GM12865 (cell line): ENCODE measurements around the gene ARL6IP4.
A peak's percentile ranks its signal among the peaks of the same experiment; 100 is the strongest.

ENCODE experiments used
- DNase-seq: peaks from one replicate; pipeline ENCODE4 v3.0.0; 2010; ENCODE audit warnings: low read depth
- H3K4me3 ChIP-seq: 2 replicates; pipeline ENCODE4 v1.5.1; 2011; ENCODE audit warnings: mild to moderate bottlenecking, low read depth, low read length, control low read depth
- TF ChIP-seq, protein P1 (sequence below): IDR thresholded peaks from 2 replicates; pipeline ENCODE4 v1.5.1; 2011; ENCODE audit warnings: low read length, control low read depth, low read depth, inconsistent platforms; ENCODE audit not compliant: insufficient read depth; ENCODE audit errors: missing control alignments

ARL6IP4 gene

DNA sequence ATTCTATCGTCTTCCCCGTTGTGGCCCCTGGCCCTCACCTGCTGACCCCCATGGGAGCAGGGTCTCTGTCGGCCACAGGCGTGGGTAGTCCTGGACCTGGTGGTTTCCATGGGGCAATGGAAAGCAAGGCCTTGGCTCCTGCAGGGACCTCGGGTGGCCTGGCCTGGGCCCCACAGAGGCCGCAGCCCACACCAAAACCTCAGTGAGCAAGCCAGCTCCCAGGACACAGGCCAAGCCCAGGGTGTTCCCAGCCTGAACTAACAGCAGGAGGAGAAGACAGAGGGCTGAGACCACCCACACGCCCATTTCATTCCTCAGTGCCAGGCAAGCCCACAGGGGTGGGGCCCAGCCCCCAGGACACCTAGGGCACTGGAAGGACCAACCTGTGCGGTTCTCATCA is 31.1 kb upstream of the ARL6IP4 start:
- no peak for DNase-seq
- TF ChIP-seq, protein P1, sequence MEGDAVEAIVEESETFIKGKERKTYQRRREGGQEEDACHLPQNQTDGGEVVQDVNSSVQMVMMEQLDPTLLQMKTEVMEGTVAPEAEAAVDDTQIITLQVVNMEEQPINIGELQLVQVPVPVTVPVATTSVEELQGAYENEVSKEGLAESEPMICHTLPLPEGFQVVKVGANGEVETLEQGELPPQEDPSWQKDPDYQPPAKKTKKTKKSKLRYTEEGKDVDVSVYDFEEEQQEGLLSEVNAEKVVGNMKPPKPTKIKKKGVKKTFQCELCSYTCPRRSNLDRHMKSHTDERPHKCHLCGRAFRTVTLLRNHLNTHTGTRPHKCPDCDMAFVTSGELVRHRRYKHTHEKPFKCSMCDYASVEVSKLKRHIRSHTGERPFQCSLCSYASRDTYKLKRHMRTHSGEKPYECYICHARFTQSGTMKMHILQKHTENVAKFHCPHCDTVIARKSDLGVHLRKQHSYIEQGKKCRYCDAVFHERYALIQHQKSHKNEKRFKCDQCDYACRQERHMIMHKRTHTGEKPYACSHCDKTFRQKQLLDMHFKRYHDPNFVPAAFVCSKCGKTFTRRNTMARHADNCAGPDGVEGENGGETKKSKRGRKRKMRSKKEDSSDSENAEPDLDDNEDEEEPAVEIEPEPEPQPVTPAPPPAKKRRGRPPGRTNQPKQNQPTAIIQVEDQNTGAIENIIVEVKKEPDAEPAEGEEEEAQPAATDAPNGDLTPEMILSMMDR: no peak

DNA sequence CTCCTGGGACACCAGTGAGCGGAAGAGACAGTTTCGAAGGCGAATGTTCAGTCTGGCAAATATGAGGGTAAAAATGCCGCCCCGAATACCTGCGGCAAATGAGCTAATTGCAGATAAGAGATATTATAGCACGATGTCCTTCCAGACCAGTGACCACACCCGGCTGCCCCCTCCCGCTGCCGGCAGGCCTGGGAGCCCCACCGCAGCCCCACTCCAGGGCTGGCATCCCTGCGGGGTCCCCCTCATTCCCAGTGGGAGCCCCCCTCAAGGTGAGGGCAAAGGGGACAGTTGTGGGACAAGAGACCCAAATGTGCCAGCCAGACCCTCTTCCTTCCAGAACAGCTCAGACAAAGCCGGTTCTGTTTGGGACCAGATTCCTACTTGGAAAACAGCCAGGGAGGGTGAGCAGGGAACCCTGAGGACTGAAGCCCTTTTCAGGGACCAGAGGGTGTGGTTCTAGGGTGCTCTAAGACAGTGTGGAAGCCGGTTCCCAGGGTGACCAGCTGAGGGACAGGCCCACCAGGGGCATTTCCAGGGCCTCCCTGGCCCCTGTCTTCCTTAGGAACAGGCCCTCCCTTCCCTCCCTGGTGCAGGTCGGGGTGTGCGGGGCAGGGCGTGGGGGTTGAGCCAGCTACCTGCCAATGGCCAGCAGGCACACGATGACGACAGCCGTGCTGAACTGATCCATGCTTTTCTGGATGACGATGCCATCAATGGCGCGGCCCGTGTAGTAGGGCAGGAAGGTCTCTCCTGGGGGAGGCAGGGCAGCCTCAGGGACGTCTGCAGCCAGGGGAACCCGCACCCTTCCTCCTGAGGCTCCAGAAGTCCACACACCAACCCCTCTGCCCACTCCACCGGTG is 30.4 kb upstream of the ARL6IP4 start:
- H3K4me3 ChIP-seq: no peak overlapping the region

More for the DNA sequence above, 31.1 kb upstream of the ARL6IP4 start:
- H3K4me3 ChIP-seq: no peak overlapping the region

DNA sequence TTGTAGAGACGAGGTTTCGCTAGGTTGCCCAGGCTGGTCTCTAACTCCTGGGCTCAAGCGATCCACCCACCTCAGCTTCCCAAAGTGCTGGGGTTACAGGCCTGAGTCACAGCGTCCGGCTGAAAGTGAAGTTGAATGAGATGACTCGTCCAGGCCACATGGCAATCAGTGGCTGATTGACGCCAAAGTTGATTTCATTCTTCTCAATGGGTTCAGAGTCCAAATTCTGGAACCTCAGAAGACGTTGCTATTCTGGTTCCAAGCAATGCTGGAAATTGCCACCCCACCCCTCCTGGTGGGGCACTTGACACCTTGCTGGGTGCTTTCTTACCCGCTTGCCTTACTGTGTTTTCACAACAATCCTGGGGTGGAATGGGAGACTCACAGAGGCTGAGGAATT is 29.1 kb upstream of the ARL6IP4 start:
- TF ChIP-seq, protein P1: no peak
- H3K4me3 ChIP-seq: no peak overlapping the region
- peak; percentile 43 for DNase-seq

More for the DNA sequence above, 30.4 kb upstream of the ARL6IP4 start:
- no peak for DNase-seq
- TF ChIP-seq, protein P1: no peak

DNA sequence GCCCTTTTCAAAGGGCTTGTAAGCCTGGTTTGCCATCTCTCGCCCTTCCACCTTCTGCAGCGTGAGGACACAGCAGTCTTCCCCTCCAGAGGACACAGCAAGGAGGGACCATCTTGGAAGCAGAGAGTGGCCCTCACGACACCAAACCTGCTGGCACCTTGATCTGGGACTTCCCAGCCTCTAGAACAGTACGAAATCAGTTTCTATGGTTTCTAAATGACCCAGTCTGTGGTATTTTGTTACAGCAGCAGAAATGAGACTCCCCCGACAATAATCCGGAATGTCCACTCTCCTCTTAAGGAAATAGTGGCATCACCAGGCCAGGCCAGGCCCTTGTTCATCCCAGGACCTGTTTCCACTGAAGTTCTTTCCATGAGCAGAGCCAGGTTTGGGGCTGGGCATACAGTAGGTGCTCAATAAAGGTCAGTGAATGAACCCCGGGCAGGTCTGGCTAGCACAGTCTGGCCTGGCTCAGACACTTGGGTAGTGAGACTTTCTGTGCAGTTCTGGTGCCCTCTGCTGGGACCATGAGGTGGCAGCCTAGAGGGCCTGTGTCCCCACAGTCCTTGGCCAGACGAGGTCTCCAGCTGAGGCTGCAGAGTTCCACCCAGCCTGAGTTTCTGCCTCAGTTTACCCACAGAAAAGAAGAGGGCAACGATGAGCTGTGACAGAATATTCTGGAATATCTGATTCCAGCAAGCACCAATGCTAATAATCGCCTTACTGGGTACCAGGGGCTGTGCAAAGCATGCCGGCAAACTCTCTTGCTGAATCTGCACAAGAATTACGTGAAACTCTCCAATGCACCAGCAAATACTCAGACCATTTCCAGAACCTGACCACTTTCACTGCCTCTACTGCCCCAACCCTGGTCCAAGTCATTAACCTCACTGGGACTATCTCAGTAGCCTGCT is 28.2 kb upstream of the ARL6IP4 start:
- TF ChIP-seq, protein P1: peak; percentile 92
- no peak overlapping the region for H3K4me3 ChIP-seq
- peak; percentile 86 for DNase-seq

DNA sequence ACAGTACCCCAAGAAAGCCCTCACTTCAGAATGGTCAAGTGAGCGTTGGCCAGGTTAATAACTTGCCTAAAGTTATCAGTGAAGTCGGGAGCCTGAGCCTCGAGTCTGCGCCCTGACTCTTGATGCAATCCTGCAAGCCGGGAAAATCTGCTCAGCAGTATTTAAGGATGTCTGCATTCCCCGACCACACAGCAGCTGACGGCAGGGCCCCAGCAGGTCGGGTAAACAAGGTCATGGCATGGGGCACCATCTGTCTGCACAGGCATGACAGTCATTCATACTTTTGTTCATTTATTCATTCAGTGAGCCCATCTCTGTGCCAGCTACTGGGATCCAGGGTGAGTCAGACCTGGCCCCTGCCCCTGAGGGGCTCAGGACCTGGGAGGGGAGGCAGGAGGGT is 25.3 kb upstream of the ARL6IP4 start:
- DNase-seq: no peak
- H3K4me3 ChIP-seq: no peak overlapping the region
- TF ChIP-seq, protein P1: no peak

DNA sequence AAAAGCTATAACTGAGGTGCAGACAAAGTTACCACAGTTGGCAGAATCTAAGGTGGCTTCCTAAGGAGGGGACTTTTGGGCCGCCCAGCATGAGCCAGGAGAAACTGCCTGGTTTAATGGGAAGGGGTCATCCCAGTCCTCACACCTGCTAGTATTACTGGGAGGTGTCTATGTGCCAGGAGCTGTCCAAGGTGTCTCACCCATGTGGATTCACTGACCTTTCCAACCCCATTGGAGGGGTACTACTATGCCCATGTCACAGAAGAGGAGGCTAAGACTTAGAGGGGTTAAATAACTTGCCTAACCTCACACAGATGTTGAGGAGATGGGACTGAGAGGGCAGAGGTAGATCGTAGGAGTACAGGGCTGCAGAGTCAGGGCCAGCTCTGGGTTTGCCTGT is 24.4 kb upstream of the ARL6IP4 start:
- no peak for DNase-seq
- TF ChIP-seq, protein P1: no peak
- no peak overlapping the region for H3K4me3 ChIP-seq
